Midbrain (tissue), 1 donor: ENCODE measurements around the gene LPIN2.
"Not testable (repeated sequence)": the region's sequence is repeated elsewhere in the genome, so short reads cannot be mapped to it uniquely, and the experiment has no call there.

ENCODE experiments used
- DNase-seq: peaks from one replicate; lab custom pipeline; 2025; lab: John Stamatoyannopoulos, UW

LPIN2 gene

DNA sequence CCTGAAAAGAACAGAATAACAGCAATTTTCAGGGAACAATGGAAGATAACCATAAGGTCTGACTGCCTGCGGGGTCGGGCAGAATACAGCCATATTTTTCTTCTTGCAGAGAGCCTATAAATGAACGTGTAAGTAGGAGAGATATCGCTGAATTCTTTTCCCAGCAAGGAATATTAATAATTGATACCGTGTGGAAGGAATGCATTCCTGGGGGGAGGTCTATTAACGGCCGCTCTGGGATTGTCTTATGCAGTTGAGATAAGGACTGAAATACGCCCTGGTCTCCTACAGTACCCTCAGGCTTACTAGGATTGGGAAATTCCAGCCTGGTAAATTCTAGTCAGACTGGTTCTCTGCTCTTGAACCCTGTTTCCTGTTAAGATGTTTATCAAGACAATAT, 9.2 kb downstream of the LPIN2 start:
- not testable (repeated sequence) for DNase-seq

DNA sequence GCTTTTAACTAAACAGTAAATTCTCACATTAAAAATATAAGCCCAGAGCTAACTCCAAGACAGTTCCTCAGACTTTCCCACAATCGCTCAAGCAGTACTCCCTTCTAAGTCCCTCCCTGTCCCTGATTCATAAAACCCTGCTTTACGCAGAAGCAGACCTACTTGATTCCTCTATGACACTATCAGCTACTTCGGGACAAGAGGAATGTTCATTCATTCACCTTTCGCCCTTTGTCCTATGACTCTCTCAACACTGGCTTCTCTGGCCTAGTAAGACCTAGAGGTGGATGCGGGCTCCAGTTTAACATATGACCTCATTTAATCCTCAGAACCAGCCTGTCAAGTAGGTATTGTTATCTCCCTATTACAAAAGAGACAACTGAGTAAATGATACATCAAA, 10.2 kb downstream of the LPIN2 start:
- no peak for DNase-seq

DNA sequence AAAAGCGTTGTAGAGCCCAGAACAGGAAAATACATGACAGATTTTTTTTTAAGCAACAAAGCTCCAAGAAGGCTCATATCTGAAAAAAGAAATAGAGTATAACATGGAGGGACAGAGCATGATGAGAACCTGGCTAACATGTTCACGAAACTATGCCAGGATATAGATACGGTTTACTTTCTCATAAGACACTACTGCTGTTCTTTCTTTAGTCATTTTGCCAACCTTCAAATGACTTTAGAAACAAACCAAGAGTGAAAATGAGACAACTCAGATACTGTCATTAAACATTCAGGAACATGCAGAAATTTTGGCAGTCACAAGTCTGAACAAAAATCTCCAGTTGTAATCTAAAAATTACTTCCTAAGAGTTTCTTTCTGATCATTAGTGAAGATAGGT, 14.3 kb downstream of the LPIN2 start:
- no peak for DNase-seq

DNA sequence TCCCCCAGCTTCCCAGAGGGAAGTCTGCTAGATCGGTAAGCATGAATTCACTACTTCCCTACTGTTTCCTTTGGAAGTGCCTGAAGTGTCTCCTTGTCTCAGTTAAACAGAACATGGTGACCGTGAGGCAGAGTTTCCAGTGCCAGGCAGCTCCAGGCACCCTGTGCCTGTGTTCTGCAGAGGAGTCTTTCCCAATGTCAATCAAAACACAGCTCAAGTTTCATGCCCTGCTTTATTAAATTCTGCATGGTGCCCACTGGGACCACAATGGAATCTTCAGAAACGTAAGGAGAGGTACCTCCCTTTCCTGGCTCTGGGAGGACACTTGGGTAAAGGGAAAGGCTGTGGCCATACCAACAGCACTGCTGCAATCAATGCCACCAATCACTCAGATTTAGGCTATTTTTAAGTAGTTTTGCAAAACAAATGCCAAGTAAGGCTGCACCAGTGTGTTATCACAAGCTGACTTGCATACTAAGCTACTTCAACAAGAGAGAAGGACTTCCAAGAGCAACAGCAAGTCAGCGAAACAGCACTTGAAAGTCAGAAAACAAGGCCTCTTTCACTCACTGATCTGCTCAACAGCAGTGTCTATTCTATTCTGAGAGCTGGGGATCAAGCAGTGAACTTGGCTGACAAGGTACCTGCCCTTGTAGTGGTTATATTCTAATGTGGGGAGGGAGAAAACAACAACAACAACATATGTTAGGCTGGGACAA, 14.9 kb downstream of the LPIN2 start:
- DNase-seq: peak; percentile 60

DNA sequence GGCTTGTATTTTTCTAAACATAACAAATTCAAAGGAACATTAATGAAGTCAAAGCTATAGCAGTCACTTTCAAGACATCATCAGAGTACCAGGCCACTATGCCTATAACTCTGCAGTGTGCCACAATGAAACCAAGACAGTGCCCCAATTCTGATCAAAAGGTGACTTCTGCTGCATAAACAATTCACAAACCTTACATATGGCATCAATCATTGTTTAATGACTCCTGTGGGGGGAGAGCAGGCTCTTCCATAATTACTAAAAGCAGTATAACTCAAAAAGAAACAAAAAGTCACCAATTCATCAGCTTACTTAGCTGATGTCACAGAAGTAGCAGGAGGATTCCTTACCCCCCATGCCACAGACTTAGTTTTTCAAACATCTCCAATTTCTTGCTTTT, 15.5 kb downstream of the LPIN2 start:
- no peak for DNase-seq

DNA sequence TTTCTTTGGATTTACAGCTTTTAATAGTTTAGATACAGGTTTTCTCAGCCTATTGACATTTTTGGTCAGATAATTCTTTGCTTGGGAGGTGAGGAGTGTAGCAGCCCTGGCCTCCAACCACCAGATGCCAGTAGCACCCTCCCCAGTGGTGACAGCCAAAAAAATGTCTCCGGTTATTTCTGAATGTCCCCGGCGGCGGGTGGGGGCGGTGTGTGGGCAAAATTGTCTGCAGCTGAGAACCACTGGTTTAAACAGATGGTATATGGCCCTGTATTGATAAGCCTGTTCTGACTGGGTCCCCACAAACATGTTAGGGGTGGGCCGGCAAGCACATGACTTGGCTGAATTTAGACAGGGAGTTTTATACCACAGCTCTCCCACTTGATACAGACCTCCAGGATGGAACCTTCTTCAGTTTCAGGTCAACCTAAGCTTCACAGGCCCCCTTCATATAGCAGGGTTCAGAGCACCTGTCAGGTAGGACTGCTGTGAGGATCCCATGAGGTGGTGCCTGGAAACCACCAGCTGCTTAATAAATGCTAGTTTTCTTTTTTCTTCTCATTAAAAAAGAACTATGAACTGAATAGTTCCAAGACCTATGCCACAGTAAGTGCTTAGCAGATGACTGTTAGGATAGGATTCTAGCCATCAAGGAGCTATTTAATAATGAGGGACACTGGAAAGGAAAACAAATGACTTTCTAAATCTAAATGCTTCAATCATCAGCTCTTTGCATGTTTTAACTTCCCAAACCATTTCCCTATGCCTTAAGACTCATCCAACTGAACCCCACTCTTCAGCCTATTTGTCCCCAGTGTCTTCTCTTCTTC, 18.1 kb downstream of the LPIN2 start:
- no peak for DNase-seq

DNA sequence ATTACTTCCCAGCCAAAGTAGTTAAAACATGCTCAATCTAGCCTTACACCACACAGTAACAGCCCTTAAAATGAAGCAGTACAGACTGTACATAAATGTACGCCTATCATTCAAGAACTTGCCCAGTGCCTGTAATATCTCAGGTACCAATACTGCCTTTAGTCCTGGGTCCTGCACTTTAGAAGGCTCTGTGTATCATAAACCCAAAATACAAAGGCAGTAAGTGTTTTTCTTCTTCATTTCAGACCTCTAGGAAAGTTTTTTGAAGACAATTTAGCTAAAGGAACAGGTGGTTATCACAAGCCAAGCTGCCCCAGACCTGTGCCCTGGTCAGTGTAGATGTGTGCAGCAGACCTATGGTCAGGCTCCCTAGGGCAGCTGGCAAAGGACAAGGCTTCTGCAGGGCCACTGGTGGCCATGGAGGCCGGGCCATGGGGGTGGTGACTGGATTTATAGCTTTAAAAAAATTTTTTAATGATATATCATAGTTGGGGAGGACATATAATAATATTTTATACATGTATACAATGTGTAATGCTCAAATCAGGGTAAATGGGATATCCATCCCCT, 18.8 kb downstream of the LPIN2 start:
- DNase-seq: no peak

DNA sequence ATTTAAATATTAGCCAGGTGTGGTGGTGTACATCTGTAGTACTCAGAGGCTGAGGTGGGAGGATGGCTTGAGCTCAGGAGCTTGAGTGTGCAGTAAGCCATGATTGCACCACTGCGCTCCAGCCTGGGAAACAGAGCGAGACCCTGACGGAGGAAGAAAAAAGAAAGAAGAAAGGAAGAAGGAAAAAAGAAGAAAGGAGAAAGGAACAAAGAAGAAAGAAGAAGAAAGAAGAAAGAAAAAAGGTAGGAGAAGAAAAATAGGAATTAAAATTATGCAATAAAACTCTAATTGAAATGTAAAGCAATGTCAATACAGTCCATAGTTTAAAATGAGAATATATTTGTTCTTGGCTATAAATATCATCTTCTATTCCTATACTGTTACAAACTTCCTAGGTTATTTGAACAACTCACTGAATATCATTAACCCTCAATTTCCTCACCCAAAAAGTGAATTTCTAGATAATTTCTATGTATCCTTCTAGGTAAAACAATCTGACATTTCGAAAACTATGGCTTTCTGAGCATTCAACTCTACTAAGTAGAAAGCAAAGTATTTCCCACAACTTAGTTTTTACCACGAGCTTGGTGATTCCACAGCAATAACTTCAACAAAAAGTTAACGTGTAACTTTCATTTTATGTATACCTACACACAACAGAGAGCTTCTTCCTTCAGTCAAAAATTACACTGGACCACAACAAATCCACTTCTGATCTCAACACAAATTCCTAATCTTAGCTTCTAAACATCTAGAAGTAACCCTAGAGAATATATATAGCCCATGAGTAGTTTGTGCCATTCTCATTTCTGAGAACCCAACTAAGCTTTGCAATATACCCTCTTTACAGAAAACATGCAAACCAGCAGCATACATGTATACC, 19.7 kb downstream of the LPIN2 start:
- no peak for DNase-seq

DNA sequence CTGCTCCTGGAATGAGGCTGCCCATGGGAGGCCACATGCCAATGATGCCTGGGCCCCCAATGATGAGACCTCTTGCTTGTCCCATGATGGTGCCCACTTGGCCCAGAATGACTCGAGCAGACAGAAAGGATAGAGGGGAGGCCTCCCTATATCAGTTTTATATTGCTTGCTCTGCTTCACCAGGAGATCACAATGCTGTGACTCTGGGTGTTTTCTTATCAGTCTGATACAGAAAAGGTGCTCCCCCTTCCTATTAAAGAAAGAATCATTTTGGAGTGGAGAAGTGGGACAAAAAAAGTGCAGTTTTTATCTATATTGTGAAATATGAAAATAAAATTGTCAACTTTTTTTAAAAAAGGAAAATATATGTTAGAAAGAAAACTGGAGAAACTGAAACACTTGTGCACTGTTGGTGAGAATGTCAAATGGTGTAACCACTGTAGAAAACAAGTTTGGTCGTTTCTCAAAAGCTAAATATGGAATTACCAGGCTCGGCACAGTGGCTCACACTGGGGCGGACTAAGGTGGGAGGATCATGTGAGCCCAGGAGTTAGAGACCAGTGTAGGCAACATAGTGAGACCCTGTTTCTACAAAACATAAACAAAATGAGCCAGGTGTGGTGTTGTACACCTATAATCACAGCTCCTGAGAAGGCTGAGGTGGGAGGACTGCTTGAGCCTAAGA, 21.8 kb downstream of the LPIN2 start:
- no peak for DNase-seq

DNA sequence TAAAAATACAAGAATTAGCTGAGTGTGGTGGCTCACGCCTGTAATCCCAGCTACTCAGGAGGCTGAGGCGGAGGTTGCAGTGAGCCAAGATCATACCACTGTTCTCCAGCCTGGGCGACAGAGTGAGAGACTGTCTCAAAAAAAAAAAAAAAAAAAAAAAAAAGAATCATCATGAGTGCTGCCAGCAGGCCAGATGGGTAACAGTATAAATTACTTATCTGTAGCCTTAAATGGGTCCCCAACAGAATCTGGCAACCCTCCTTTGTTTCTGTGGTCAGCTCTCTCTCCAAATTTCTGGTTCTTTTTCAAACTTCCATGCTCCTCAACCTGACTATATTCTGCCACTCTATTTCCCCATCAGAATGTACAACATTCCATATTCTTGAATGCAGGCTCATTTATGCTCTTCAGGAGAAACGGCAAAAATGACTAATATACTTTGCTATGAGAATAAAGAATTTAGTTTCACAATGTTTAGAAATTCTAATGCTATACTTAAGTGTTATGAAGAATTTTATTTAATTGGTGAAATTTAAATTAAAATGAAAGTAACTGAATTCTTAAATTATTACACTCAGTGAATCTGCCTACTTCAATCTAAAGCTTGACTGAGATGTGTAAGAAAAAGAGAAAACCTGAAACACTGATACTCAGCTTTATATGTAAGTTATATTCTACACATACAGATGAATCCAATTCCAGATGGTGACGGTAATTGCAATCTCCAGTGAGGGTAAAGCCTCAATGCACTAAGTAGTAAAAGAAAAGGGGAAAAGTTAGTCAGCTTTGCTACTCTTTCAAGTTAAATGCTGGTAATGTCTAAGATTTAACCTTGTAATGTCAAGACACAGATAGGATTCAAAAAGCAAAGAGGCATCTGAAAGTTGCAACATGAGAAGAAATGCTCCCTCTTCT, 24.8 kb downstream of the LPIN2 start:
- no peak for DNase-seq

DNA sequence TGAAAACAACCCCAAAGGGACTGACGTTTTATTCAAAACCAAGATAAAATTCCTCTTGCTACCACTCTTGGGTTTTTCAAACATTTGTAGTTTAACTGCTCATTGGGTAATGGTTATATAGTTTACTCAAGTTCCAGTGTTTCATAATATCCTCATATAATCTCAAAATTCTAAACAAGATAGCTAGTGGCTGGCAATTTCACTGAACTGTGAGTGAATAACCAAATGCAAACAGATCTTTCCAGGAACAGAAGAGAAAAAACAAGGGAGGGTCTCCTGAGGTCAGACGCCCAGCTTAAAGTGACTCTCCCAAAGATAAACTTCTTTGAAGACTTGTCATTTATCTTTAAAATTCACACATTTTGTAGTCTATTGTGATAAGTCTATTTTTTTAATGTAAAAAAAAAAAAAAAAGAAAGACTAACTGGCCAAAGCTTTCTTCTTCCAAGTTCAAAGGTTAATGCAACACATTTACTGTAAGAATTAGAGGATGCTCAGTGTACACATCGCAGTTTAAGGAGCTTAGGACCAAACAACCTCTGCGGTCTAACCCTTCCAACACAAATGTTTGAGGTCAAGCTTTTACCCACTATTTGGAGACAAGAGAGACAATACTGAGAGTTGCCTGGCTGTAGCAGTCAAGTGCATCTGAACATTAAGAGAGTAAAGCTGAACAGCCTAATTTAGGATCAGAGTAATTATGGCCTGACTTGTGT, 26.6 kb downstream of the LPIN2 start:
- no peak for DNase-seq

DNA sequence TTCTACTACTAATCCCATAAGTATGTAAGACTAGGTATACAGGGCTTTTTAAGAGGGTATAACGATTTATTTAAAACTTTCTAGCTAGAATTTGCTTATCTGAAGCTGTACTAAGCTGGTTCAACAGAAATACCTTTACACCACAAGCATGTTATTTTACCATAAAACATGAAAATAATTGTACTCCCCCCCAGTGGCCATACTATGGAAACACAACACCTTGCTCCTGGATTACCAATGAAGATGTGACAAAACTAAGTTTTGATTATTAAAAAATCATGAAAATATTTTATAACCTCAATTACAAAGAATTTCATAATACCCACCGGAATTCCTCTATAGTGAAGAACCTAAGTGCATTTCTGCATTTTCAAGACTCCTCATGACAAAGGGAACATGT, 27.3 kb downstream of the LPIN2 start:
- DNase-seq: no peak

DNA sequence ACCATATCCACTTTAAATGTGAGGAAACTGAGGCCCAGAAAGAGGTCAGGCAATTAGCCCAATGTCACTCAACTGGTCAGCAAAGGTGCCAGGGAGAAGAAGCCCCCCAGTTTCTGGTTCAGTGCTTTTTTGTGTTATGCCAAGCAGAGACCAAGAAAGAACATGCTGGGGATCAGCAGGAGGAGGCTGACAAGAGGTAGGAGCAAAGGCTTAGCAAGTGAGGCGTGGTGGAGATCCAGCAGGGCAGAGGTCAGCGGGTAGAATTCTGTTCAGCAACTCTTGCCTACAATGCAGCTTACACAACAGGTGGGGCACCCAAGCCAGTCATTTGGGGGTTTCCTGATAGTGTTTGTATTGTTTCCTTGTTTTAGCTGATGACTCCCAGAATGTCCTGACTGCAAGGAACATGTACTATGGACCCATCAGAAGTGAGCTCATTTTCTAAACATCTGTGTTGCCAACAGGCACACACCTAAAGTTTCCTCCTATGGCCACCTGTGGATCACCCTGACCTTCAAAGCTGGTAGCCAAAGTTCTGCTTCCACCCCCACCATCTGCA, 28.2 kb downstream of the LPIN2 start:
- no peak for DNase-seq

DNA sequence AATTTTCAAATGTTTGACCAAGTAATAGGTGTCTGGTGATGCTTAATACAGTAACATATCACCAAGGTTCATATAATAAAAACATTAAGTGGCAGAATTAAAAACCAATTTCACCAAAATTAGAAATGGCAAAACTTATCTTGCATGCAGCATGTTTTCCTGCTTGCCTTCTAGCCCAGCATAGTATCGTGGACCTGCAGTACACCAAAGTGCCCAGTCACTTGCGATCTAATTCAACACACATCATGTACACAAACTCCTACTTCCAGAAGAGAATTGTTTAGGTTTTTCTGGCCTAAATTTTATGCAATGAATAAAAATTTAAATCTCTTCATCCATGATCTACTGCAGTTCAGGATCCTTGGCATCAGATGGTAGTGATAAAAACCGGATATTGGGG, 28.9 kb downstream of the LPIN2 start:
- no peak for DNase-seq

DNA sequence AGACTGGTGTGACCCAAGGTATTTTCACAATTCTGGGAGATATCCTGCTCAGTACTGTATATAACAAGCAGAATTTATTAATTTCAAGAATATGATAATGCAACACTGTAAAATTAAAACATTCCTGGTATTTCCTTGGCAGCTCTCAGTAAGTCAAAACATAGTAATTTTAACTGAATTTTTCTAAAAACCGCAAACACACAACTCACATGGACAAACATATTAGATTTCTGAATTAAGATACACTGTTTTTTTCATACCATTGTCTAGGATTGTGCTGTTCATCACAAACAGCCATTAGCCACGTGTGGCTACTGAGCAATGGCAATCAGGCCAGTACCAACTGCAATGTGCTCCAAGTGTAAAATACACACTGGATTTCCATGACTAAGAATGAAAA, 29.6 kb downstream of the LPIN2 start:
- no peak for DNase-seq

DNA sequence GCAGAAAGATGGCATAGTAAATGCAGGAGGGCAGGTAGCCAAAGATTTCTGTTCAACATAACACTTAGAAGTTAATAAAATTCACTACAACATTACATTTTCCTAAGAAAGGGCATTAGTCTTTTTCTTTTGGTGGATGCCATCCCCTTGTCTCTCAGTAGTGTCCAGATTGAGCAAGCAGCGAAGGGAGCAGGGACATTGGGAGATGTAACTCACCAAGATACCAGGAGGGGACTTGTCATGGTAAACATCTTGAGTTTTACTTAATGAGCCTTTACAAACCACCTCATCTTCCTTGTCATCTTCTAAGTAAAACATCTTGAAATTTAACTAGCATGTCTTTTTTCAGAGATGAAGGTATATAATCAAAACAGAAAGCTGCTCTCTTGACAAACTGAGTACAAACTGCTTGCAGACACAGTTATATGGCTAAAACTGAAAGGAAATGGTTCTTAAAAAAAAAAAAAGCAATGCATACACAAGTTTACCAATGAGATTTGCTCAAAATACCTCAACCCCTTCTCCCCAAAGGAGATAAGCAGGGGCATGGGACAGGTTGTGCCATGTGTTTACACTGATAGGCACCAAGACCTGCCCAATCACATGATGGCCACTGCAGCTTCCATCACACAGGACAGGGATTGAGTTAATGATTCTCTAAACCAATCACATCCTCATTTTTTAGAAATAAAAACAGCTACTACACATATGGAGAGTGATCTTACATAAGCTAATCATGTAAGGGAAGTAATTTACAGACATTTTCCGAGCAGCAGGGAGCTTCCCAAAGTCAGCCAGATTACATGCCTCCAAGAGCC, 30.3 kb downstream of the LPIN2 start:
- DNase-seq: no peak

DNA sequence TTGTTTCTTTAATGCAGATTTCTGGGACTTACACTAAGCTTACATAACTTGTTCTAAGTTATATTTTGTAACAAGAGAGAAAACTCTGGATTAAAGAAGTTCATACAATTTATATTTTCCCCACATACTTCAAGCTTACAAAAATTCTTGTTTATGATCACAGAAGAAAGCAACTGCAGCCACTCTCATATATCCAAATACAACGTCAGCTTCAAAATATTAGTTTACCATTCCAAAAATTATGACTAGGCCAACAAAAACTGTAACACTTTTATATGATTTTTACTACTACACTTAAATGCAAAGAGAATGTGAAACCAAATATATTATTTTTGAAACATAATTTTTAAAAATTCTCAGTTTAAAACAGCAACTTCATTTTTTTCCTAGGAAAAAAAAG, 30.9 kb downstream of the LPIN2 start:
- no peak for DNase-seq

DNA sequence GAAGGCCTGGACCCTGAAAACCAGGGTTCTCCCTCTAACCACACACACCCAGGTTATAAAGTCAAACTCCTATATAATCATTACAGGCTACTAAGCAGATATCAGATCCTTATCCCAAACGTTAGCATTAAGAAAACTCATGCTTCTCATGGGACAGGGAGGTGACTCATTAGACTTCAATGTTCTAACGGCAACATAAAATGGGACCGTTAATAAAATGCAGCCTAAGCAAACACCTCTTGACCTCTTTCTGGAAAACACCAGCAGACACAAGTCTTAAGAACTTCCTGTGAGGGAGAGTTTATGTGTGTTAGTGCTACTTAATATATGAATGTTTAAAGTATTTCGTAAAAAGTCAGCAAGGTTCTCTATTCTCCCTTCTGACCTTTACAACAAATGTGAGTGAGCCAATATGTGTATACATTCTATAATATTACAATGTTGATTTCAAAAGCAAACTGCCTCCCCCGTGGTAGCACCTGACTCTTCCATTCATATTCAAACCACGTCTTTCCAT, 31.7 kb downstream of the LPIN2 start:
- peak; percentile 18 for DNase-seq
